ENCODE results near the gene OR7A5.
"Not testable (repeated sequence)": the region's sequence is repeated elsewhere in the genome, so short reads cannot be mapped to it uniquely, and the experiment has no call there.

DNA sequence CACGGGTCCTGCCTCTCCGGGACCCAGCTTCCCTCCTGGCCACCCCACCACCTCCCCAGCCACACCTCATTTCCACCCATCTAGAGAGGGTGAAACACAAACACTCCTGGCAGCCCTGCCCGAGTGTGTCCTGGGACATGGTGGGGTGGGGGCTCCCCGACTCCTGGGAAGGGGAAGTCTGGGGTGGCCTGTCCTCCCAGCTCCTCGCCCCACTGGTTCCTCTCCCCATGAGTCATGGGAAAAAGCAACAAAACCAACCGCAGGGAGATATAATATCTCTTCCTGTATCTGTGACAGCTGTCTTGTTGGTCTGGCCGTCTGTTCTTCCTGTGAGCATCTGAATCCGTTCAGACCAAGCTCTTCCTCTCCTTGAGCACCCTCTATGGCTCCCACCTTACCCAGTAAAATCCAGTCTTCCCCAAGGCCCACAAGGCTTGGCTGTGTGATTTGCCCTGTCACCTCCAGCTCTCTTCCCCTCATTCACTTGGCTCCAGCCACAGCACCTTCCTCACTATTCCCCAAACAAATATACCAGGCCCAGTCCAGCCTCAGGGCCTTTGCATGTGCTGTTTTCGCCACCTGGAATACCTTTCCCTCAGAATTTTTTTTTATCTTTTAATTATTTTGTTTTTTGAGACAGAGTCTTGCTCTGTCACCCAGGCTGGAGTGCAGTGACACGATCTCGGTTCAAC is 49.7 kb downstream of the OR7A5 start:
- TF ChIP-seq, protein P1, sequence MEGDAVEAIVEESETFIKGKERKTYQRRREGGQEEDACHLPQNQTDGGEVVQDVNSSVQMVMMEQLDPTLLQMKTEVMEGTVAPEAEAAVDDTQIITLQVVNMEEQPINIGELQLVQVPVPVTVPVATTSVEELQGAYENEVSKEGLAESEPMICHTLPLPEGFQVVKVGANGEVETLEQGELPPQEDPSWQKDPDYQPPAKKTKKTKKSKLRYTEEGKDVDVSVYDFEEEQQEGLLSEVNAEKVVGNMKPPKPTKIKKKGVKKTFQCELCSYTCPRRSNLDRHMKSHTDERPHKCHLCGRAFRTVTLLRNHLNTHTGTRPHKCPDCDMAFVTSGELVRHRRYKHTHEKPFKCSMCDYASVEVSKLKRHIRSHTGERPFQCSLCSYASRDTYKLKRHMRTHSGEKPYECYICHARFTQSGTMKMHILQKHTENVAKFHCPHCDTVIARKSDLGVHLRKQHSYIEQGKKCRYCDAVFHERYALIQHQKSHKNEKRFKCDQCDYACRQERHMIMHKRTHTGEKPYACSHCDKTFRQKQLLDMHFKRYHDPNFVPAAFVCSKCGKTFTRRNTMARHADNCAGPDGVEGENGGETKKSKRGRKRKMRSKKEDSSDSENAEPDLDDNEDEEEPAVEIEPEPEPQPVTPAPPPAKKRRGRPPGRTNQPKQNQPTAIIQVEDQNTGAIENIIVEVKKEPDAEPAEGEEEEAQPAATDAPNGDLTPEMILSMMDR (IDR thresholded peaks at IDR 0.05) = not testable (repeated sequence)
- TF ChIP-seq POLR2A (IDR thresholded peaks at IDR 0.05) = not testable (repeated sequence)
